Testis (tissue), 3 donors: ENCODE measurements around the gene RABGGTA. TPM values are rescaled to one million over a fixed set of nuclear protein-coding genes. Genes with fewer than 3 reads are reported as not detected.

Experiments
- DNase-seq: peaks from one replicate; pipeline ENCODE4 v3.0.0-alpha.2; 2019
- H3K27ac ChIP-seq, 2 donors: fragments of 200-600 bp; sonication (generic); one replicate each; pipeline ENCODE4 v1.5.1; 2019
- H3K27me3 ChIP-seq: fragments of 200-600 bp; sonication (generic); one replicate; pipeline ENCODE4 v1.5.1; 2019
- H3K36me3 ChIP-seq: fragments of 200-600 bp; sonication (generic); one replicate; pipeline ENCODE4 v1.5.1; 2017; ENCODE audit warnings: low read depth; ENCODE audit errors: missing control alignments
- H3K4me1 ChIP-seq: fragments of 200-600 bp; sonication (generic); one replicate; pipeline ENCODE4 v1.5.1; 2019
- H3K4me3 ChIP-seq, 2 donors: fragments of 200-600 bp; sonication (generic); one replicate each; pipeline ENCODE4 v1.5.1; 2017 to 2019
- H3K9me3 ChIP-seq: fragments of 200-600 bp; sonication (generic); one replicate; pipeline ENCODE4 v1.5.1; 2017
- POLR2A ChIP-seq: fragments of 450-650 bp; IDR thresholded peaks from one replicate; pipeline ENCODE4 v1.6.1; 2017; ENCODE audit warnings: antibody characterized with exemption, mild to moderate bottlenecking, moderate library complexity
- WGBS, 2 donors: methylation state at CpG; one replicate each; pipeline ENCODE4 v1.1.5; 2018; 5-methylcytosine and 5-hydroxymethylcytosine counted together
- intact Hi-C: fragments of 100-400 bp; cut with DNase I; formaldehyde crosslinking; loops from one replicate; pipeline ENCODE4 v1.15.1; 2023; ENCODE audit warnings: low total_unique reads
- polyA plus RNA-seq: library from polyadenylated mRNA; stranded (reverse); fragments of 350-450 nt; fragmentation: Illumina TruSeq; extraction: RNeasy Lipid Tissue Mini Kit (QIAGEN cat#74804); gene quantifications from one replicate; pipeline ENCODE4 v1.2.3, GENCODE V29; 2014; ENCODE audit warnings: low read depth, low replicate concordance; ENCODE audit not compliant: insufficient read depth
- total RNA-seq, 2 donors: library from RNA; depleted of rRNA; stranded (reverse); fragments of >200 nt; gene quantifications; one replicate each; pipeline ENCODE4 v1.2.3, GENCODE V29; 2016
- TF ChIP-seq, protein P1 (sequence below), 3 experiments: fragments of 450-650 bp in 2 of 3; fragments of 200-600 bp in 1 of 3; sonication (generic) in 1 of 3; IDR thresholded peaks; one replicate each; pipeline ENCODE4 v1.5.1; 2016 to 2019; ENCODE audit warnings: antibody characterized with exemption in 3 of 3, mild to moderate bottlenecking in 2 of 3, moderate library complexity in 1 of 3

RABGGTA gene
- total and polyA plus RNA-seq, 3 donors from 2014 or later, result 33.5 to 90.2 (median 70.9) TPM

DNA sequence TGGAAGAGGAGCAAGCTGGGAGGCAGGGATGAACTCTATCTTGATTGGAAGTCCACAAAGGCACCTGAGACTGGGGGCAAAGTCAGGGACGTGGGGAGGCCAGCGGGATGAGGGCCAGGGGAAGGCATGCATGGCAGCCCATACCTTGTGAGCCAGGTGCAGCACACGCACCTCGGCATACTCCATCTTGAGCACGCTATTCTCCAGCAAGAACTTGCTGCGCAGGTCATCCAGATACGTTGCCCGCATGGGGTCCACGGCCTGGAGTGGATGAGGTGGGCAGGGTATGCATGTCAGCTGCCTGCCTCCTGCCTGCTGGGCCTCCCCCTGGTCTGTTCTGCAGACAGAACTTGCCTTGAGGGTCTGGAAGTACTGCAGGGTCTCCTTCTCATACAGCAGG, 3.9 kb downstream of the RABGGTA start:
- no peaks in the 10 kb centered on the region for H3K9me3 ChIP-seq
- no peaks in the 10 kb centered on the region for H3K27me3 ChIP-seq
- 72 to 94% methylated on average over 3 to 9 of the region's 9 CpGs for WGBS, 2 donors
- H3K36me3 ChIP-seq, result no peaks in the 10 kb centered on the region
- DNase-seq, result no peak
- peaks cover 7% of the 10 kb centered on the region for H3K4me1 ChIP-seq
- no peak overlapping the region for H3K27ac ChIP-seq
- intact Hi-C loops, result no loop called here
- TF ChIP-seq, protein P1, sequence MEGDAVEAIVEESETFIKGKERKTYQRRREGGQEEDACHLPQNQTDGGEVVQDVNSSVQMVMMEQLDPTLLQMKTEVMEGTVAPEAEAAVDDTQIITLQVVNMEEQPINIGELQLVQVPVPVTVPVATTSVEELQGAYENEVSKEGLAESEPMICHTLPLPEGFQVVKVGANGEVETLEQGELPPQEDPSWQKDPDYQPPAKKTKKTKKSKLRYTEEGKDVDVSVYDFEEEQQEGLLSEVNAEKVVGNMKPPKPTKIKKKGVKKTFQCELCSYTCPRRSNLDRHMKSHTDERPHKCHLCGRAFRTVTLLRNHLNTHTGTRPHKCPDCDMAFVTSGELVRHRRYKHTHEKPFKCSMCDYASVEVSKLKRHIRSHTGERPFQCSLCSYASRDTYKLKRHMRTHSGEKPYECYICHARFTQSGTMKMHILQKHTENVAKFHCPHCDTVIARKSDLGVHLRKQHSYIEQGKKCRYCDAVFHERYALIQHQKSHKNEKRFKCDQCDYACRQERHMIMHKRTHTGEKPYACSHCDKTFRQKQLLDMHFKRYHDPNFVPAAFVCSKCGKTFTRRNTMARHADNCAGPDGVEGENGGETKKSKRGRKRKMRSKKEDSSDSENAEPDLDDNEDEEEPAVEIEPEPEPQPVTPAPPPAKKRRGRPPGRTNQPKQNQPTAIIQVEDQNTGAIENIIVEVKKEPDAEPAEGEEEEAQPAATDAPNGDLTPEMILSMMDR (IDR thresholded peaks at IDR 0.05), result no peak
- no peak for TF ChIP-seq POLR2A
- no peak overlapping the region for H3K4me3 ChIP-seq

DNA sequence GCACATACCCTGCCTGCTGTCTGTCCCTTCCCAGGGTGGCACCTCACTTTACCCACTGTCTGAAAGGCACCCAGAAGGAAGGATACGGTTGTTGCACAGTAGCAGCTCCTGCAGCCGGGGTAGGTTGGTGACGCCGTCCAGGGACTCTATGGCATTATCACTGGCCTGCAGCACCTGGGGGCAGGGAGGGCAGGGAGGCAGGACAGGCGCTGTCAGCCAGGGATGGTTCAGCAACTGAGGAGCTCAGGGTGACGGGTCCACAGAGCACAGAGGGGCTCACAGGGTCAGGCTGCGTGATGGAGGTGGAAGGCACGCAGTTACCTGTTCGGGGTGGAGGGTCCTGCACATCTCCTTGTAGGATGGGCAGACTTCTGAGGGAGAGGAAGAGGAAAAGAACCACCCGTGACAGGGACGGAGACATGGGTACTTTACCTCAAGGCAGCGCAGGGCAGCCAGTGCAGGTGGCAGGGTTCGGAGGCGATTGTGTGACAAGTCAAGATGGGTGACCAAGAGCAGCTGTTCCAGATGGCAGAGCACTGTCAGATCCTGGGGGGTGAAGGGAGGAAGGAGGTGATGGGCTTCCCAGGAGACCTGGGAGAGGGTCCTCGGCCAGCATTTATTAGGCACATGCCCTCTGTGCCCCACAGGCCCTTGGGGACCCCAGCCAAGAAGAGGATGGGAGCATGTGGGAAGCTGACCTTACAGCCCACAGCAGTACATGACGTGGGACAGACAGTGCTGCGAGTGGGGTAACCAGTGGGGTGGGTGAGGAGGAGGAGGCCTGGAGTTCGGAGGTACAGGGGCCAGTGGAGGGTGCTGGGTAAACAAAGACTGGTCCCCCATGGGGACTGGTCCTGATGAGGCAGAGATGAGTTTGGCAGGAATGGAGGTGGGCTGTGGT, 4.8 kb downstream of the RABGGTA start:
- Histone ChIP-seq H3K4me1 (peaks cover 4% of the 10 kb centered on the region), H3K27me3 (no peaks in the 10 kb centered on the region), H3K36me3 (no peaks in the 10 kb centered on the region), H3K4me3 (no peak overlapping the region), H3K27ac (no peak overlapping the region), H3K9me3 (no peaks in the 10 kb centered on the region)
- TF ChIP-seq, protein P1 (IDR thresholded peaks at IDR 0.05), result no peak
- no peak for TF ChIP-seq POLR2A
- no peak for DNase-seq
- WGBS, 2 donors, result 92% methylated on average over 18 of the region's 18 CpGs
- intact Hi-C loops, result no loop called here

DNA sequence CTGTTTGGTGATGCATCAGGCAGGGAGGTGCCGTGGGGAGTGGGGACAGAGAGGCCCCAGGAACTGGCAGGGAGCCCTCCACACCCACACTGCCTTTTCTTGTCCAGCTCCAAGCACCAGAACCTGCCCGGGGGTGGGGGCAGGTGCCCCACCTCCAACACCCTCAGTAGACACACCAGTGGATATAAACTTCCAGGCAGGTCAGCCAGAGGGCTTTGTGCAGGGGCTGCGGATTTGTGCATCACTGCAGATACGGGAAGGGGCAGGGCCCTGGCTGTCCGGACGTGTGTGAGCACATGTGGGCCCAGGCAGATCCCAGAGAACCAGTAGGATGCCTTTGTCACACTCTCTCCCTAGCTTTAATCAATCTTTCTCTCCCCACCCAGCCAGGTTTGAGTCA, 7.1 kb downstream of the RABGGTA start:
- intact Hi-C loops, result no loop called here
- Histone ChIP-seq H3K27me3 (no peaks in the 10 kb centered on the region), H3K9me3 (no peaks in the 10 kb centered on the region), H3K36me3 (no peaks in the 10 kb centered on the region), H3K4me3 (no peak overlapping the region), H3K4me1 (no peaks in the 10 kb centered on the region), H3K27ac (no peak overlapping the region)
- no peak for DNase-seq
- WGBS, 2 donors, result 62 to 69% methylated on average over 4 to 6 of the region's 6 CpGs
- no peak for TF ChIP-seq POLR2A
- TF ChIP-seq, protein P1 (IDR thresholded peaks at IDR 0.05), result no peak

DNA sequence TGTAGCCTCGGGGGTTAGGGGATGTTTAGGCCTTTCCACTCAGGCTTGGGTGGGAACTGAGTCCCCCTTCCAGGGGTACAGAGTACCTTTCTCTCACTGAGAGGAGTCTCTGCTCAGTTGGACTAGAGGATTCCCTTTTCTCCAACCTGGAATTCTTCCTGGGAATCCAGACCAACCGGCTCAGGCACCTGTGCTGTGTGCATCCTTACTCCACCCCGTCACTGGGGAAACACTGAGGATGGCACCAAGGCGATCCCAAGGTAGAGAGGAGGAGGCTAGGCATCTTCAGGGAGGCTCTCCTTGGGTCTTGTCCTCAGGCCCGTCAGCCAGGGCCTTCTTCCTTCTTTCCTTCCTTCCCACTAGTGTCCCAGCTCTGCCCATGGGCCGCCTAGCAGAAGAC, 7.5 kb downstream of the RABGGTA start:
- H3K36me3 ChIP-seq, result no peaks in the 10 kb centered on the region
- WGBS, 2 donors, result 73 to 82% methylated on average over 5 to 6 of the region's 6 CpGs
- TF ChIP-seq POLR2A, result no peak
- TF ChIP-seq, protein P1 (IDR thresholded peaks at IDR 0.05), result no peak
- H3K27ac ChIP-seq, result no peak overlapping the region
- H3K4me3 ChIP-seq, result no peak overlapping the region
- H3K9me3 ChIP-seq, result no peaks in the 10 kb centered on the region
- H3K27me3 ChIP-seq, result no peaks in the 10 kb centered on the region
- DNase-seq, result no peak
- intact Hi-C loops, result no loop called here
- no peaks in the 10 kb centered on the region for H3K4me1 ChIP-seq
